GM12878 (cell line): ENCODE measurements around the gene LCAT. TPM values are rescaled to one million over a fixed set of nuclear protein-coding genes. Genes with fewer than 3 reads are reported as not detected.

ENCODE experiments used
- ATAC-seq: fragments of 200-7000 bp; cut with Tn5 transposase; 3 replicates; pipeline ENCODE4 v1.9.1; 2020; ENCODE audit warnings: mild to moderate bottlenecking, moderate library complexity
- BruUV-seq: library from RNA; stranded (reverse); fragments of 400-500 nt; replicated peaks from 2 replicates; lab custom pipeline; 2021; lab: Mats Ljungman, UMichigan
- CTCF ChIA-PET: fragments of 300-600 bp; sonication (Branson Sonifier 250); formaldehyde crosslinking; extraction: SDS; loops from one replicate; lab custom pipeline; 2021; ENCODE audit warnings: inconsistent platforms; lab: Yijun Ruan, JAX
- POLR2A ChIA-PET: fragments of 350-600 bp; formaldehyde crosslinking; extraction: SDS; loops from one replicate; lab custom pipeline; 2021; ENCODE audit warnings: inconsistent platforms; lab: Charles Lee
- RAD21 ChIA-PET: fragments of 300-600 bp; sonication (Branson Sonifier 250); formaldehyde crosslinking; loops from one replicate; lab custom pipeline; 2023; ENCODE audit warnings: antibody characterized with exemption; ENCODE audit not compliant: unreplicated experiment; lab: Charles Lee
- SMC1A ChIA-PET: fragments of 300-600 bp; sonication (Branson Sonifier 250); formaldehyde crosslinking; loops from one replicate; lab custom pipeline; 2023; ENCODE audit not compliant: unreplicated experiment, uncharacterized antibody; lab: Charles Lee
- DNase-seq: peaks from one replicate; pipeline ENCODE4 v3.0.0-alpha.2; 2011; ENCODE audit warnings: low read depth, low spot score
- FAIRE-seq: peaks from 3 replicates; lab custom pipeline; 2011; peaks lifted over from hg19 to GRCh38; lab: Jason Lieb, UNC
- H2AFZ ChIP-seq: 2 replicates; pipeline ENCODE4 v1.6.0; 2011; ENCODE audit warnings: low read depth, low read length, control low read depth; ENCODE audit not compliant: control insufficient read depth
- H3K27ac ChIP-seq: 2 replicates; pipeline ENCODE4 v1.5.1; 2011; ENCODE audit warnings: control low read depth; ENCODE audit not compliant: control insufficient read depth, insufficient read depth
- H3K27me3 ChIP-seq, 2 experiments: replicated peaks in 1 of 2; 2 replicates each; pipeline versions ENCODE4 v1.6.0 to v1.6.1; 2011; ENCODE audit warnings: low read length in 1 of 2; ENCODE audit not compliant: control insufficient read depth in 2 of 2, insufficient read depth in 2 of 2
- H3K36me3 ChIP-seq, 2 experiments: 2 replicates each; pipeline ENCODE4 v1.5.1; 2011; ENCODE audit warnings: low read length in 1 of 2; ENCODE audit not compliant: control insufficient read depth in 2 of 2, insufficient read depth in 2 of 2
- H3K4me1 ChIP-seq: 2 replicates; pipeline ENCODE4 v1.6.1; 2011; ENCODE audit warnings: mild to moderate bottlenecking, low read length, moderate library complexity, mixed read lengths; ENCODE audit not compliant: control insufficient read depth, insufficient read depth
- H3K4me2 ChIP-seq: 2 replicates; pipeline ENCODE4 v1.6.0; 2011; ENCODE audit warnings: control low read depth; ENCODE audit not compliant: control insufficient read depth, insufficient read depth
- H3K4me3 ChIP-seq: fragments of 200-600 bp; sonication (generic); 2 replicates; pipeline ENCODE4 v1.5.1; 2016
- H3K79me2 ChIP-seq: 2 replicates; pipeline ENCODE4 v1.6.0; 2011; ENCODE audit warnings: low read length; ENCODE audit not compliant: control insufficient read depth, insufficient read depth
- H3K9ac ChIP-seq: 2 replicates; pipeline ENCODE4 v1.8.0; 2011; ENCODE audit warnings: low read length, control low read depth, mixed read lengths; ENCODE audit not compliant: control insufficient read depth, insufficient read depth
- H3K9me3 ChIP-seq: replicated peaks from 3 replicates; pipeline ENCODE4 v1.5.1; 2011; ENCODE audit warnings: mild to moderate bottlenecking, low read length; ENCODE audit not compliant: control insufficient read depth, insufficient read depth
- H4K20me1 ChIP-seq: 2 replicates; pipeline ENCODE4 v1.6.0; 2011; ENCODE audit not compliant: control insufficient read depth, insufficient read depth
- ATF3 ChIP-seq: IDR thresholded peaks from 2 replicates; pipeline ENCODE4 v1.6.1; 2011; ENCODE audit warnings: low read depth, mild to moderate bottlenecking, low read length, moderate library complexity, borderline replicate concordance; ENCODE audit errors: extremely low read depth
- BHLHE40 ChIP-seq, 2 experiments: fragments of 450-650 bp in 1 of 2; IDR thresholded peaks; 2 replicates each; pipeline ENCODE4 v1.6.1; 2011 to 2017; ENCODE audit warnings: low read depth in 2 of 2, borderline replicate concordance in 1 of 2, improper control_type of control experiment in 1 of 2, low read length in 1 of 2, mild to moderate bottlenecking in 1 of 2
- CREB1 ChIP-seq: IDR thresholded peaks from 2 replicates; pipeline ENCODE4 v1.6.1; 2012; ENCODE audit warnings: low read depth, mild to moderate bottlenecking, inconsistent platforms
- MXI1 ChIP-seq: fragments of 150-350 bp; IDR thresholded peaks from 2 replicates; pipeline ENCODE4 v1.6.1; 2011; ENCODE audit warnings: low read depth, mild to moderate bottlenecking, inconsistent platforms, low read length, improper control_type of control experiment
- PAX5 ChIP-seq: IDR thresholded peaks from 2 replicates; pipeline ENCODE4 v1.6.1; 2011; ENCODE audit warnings: low read depth, low read length, borderline replicate concordance
- RAD21 ChIP-seq: IDR thresholded peaks from 2 replicates; pipeline ENCODE4 v1.6.1; 2011; ENCODE audit warnings: mild to moderate bottlenecking, low read depth, low read length, moderate library complexity; ENCODE audit not compliant: insufficient read depth
- SMC3 ChIP-seq: IDR thresholded peaks from 2 replicates; pipeline ENCODE4 v1.6.1; 2011; ENCODE audit warnings: low read length, improper control_type of control experiment, borderline replicate concordance
- SREBF1 ChIP-seq: IDR thresholded peaks from 2 replicates; pipeline ENCODE4 v1.6.1; 2012; ENCODE audit warnings: mild to moderate bottlenecking, low read length
- WGBS: methylation state at CpG from one replicate; pipeline ENCODE4 v1.1.6; 2016; ENCODE audit warnings: low lambda C conversion rate; ENCODE audit not compliant: insufficient replicate concordance, insufficient coverage; ENCODE audit errors: missing lambda C conversion rate; 5-methylcytosine and 5-hydroxymethylcytosine counted together
- in situ Hi-C: fragments of 300-500 bp; cut with MboI; formaldehyde crosslinking; loops from 9 replicates; pipeline ENCODE4 v1.14.3; 2018; ENCODE audit warnings: mixed read lengths
- intact Hi-C: fragments of 100-400 bp; cut with micrococcal nuclease; formaldehyde crosslinking; loops from one replicate; pipeline ENCODE4 v1.14.2; 2022; ENCODE audit not compliant: unreplicated experiment
- polyA plus RNA-seq, 11 experiments: library from polyadenylated mRNA; depleted of rRNA in 4 of 11; unstranded in 6 of 11; stranded (reverse) in 5 of 11; fragments of >200 nt; fragmentation: Nextera tagmentation in 4 of 11; fragmentation: Illumina TruSeq in 1 of 11; extraction: Ambion mirVana in 4 of 11; extraction: Trizol in 1 of 11; gene quantifications; 1 replicate in 1 of 11; 2 replicates in 10 of 11; pipeline versions ENCODE4 v1.2.1 to v1.2.3, GENCODE V29; 2011 to 2016; ENCODE audit warnings: inconsistent platforms in 2 of 11, missing spikeins in 2 of 11, low read depth in 1 of 11
- total RNA-seq, 4 experiments: library from RNA; depleted of rRNA in 3 of 4; stranded (reverse); fragments of >200 nt in 3 of 4; fragmentation: Illumina TruSeq in 1 of 4; extraction: Trizol in 1 of 4; gene quantifications; 2 replicates each; pipeline versions ENCODE4 v1.2.1 to v1.2.3, GENCODE V29; 2013 to 2021
- TF ChIP-seq, protein P1 (sequence below): fragments of 450-650 bp; formaldehyde crosslinking; IDR thresholded peaks from 2 replicates; pipeline ENCODE4 v1.4.0; 2022; ENCODE audit warnings: mild to moderate bottlenecking, moderate library complexity
- TF ChIP-seq, protein P2 (sequence below), 3 experiments: IDR thresholded peaks in 2 of 3; conservative IDR thresholded peaks in 1 of 3; 2 replicates each; pipeline ENCODE4 v1.5.1; 2011; ENCODE audit warnings: low read depth in 3 of 3, low read length in 3 of 3, mild to moderate bottlenecking in 3 of 3, control low read depth in 2 of 3, moderate library complexity in 2 of 3, inconsistent platforms in 1 of 3, mixed read lengths in 1 of 3; ENCODE audit not compliant: control insufficient read depth in 2 of 3, insufficient read depth in 1 of 3; ENCODE audit errors: extremely low read depth in 1 of 3

LCAT gene
- total and polyA plus RNA-seq, 10 of the 15 experiments (the other 5 are each of a cell fraction or from before 2014, with no cell fraction given), result 0.61 to 11.7 (median 3.3) TPM

DNA sequence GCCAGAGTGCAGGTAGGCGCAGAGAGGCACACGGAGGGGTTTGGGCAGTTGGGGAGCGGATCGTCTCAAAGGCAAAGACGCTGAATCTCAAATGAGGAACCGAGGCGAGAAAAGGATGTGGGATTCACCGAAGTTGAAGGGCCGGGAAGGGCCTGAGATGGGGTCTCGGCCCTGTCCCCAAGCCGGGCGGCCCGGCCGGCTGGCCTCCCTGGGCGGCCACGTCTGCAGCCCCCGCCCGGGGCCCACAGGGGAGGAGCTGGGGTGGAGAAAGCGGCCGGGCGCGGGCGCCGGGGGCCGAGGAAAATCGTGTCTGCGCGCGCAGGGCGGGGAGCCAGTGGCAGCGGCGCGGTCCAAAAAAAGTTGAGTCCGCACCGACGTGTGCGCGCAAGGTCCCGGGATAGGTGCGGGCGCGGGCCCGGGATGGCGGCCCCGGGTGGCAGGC, 24.1 kb upstream of the LCAT start (continued):
- TF ChIP-seq PAX5, result no peak

GRCh38 chr16:67967183-67967957, 23.4 kb upstream of the LCAT start:
- intact Hi-C loops, result no loop called here
- no peaks in the 10 kb centered on the region for H3K27me3 ChIP-seq
- H3K9me3 ChIP-seq, result no peaks in the 10 kb centered on the region
- H3K4me1 ChIP-seq, result peaks cover 21% of the 10 kb centered on the region
- in situ Hi-C loops, result no loop called here
- SMC1A ChIA-PET, result interaction anchor here (0.6 to 2.8 kb wide), 5 partner anchors 17 to 62 kb away, joined by 3 to 10 read pairs (median 3); partner anchors contain the start of genes DDX28 and DUS2
- peak overlapping the region; percentile 96 for H3K4me3 ChIP-seq
- no peaks in the 10 kb centered on the region for H3K36me3 ChIP-seq
- H2AFZ ChIP-seq, result peak overlapping the region; percentile 68
- H3K9ac ChIP-seq, result peak overlapping the region; percentile 89
- peak overlapping the region; percentile 76 for H3K4me2 ChIP-seq
- H4K20me1 ChIP-seq, result no peaks in the 10 kb centered on the region
- TSS peak; percentile 59 for BruUV-seq
- 1% methylated on average over 18 of the region's 18 CpGs for WGBS
- CTCF ChIA-PET, result interaction anchor here (0.5 to 3.7 kb wide), 8 partner anchors 27 to 1011 kb away, joined by 3 to 22 read pairs (median 3); no protein-coding TSS in a partner anchor
- RAD21 ChIA-PET, result interaction anchor here (0.8 to 2.4 kb wide), 7 partner anchors 18 to 32 kb away, joined by 3 to 10 read pairs (median 4); partner anchors contain the start of gene PSMB10
- POLR2A ChIA-PET, result interaction anchor here (0.5 to 2.8 kb wide), 7 partner anchors 24 to 107 kb away, joined by 3 to 16 read pairs (median 3); partner anchors contain the start of gene PSMB10
- peak; percentile 27 for FAIRE-seq
- peaks cover 20% of the 10 kb centered on the region for H3K79me2 ChIP-seq
- peak overlapping the region; percentile 76 for H3K27ac ChIP-seq
- ATAC-seq, result peak; percentile 17
- no peak for DNase-seq
- TF ChIP-seq ATF3, result no peak
- 0 out of 2 replicates have a peak, but pooled peaks have one; percentile 13 for TF ChIP-seq SMC3
- peak in 1 of 2 experiments; percentile 22; a peak in 1 of 4 replicates for TF ChIP-seq BHLHE40 (IDR thresholded peaks at IDR 0.05; ENCODE audit: borderline replicate concordance in 1 of 2, low read depth in 2 of 2, low read length in 1 of 2)
- peak; percentile 59; the same call in 1 of the 2 replicates for TF ChIP-seq RAD21
- no peak for TF ChIP-seq SREBF1
- TF ChIP-seq MXI1, result 0 out of 2 replicates have a peak, but pooled peaks have one; percentile 30
- TF ChIP-seq CREB1, result peak; percentile 47; the same call in 1 of the 2 replicates
- TF ChIP-seq, protein P1, sequence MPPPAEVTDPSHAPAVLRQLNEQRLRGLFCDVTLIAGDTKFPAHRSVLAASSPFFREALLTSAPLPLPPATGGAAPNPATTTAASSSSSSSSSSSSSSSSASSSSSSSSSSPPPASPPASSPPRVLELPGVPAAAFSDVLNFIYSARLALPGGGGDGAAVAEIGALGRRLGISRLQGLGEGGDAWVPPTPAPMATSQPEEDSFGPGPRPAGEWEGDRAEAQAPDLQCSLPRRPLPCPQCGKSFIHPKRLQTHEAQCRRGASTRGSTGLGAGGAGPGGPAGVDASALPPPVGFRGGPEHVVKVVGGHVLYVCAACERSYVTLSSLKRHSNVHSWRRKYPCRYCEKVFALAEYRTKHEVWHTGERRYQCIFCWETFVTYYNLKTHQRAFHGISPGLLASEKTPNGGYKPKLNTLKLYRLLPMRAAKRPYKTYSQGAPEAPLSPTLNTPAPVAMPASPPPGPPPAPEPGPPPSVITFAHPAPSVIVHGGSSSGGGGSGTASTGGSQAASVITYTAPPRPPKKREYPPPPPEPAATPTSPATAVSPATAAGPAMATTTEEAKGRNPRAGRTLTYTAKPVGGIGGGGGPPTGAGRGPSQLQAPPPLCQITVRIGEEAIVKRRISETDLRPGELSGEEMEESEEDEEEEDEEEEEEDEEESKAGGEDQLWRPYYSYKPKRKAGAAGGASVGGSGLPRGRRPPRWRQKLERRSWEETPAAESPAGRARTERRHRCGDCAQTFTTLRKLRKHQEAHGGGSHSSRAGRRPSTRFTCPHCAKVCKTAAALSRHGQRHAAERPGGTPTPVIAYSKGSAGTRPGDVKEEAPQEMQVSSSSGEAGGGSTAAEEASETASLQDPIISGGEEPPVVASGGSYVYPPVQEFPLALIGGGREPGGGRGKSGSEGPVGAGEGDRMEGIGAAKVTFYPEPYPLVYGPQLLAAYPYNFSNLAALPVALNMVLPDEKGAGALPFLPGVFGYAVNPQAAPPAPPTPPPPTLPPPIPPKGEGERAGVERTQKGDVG (CRISPR knock-in tag), result no peak
- TF ChIP-seq, protein P2, sequence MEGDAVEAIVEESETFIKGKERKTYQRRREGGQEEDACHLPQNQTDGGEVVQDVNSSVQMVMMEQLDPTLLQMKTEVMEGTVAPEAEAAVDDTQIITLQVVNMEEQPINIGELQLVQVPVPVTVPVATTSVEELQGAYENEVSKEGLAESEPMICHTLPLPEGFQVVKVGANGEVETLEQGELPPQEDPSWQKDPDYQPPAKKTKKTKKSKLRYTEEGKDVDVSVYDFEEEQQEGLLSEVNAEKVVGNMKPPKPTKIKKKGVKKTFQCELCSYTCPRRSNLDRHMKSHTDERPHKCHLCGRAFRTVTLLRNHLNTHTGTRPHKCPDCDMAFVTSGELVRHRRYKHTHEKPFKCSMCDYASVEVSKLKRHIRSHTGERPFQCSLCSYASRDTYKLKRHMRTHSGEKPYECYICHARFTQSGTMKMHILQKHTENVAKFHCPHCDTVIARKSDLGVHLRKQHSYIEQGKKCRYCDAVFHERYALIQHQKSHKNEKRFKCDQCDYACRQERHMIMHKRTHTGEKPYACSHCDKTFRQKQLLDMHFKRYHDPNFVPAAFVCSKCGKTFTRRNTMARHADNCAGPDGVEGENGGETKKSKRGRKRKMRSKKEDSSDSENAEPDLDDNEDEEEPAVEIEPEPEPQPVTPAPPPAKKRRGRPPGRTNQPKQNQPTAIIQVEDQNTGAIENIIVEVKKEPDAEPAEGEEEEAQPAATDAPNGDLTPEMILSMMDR (IDR thresholded peaks at IDR 0.05 in 2 of 3, conservative IDR thresholded peaks at IDR 0.05 in 1 of 3; ENCODE audit: control insufficient read depth in 2 of 3, extremely low read depth in 1 of 3, insufficient read depth in 1 of 3, low read depth in 3 of 3, low read length in 3 of 3), result peak in 2 of 3 experiments; percentile 7 to 22; a peak in 2 of 6 replicates
